ENCODE measurements around the gene NEK7.
"Not testable (repeated sequence)": the region's sequence is repeated elsewhere in the genome, so short reads cannot be mapped to it uniquely, and the experiment has no call there.

NEK7 gene

GRCh38 chr1:198191117-198191516 is 34.3 kb downstream of the NEK7 start:
- no peak for TF ChIP-seq ZFX (IDR thresholded peaks at IDR 0.05; ENCODE audit: borderline replicate concordance)
- no peak for TF ChIP-seq CTCF (IDR thresholded peaks at IDR 0.05)
- no peak overlapping the region for H3K27ac ChIP-seq

GRCh38 chr1:198193871-198194270 is 37.1 kb downstream of the NEK7 start:
- H3K27ac ChIP-seq: not testable (repeated sequence)

GRCh38 chr1:198196630-198197029 is 39.8 kb downstream of the NEK7 start:
- H3K27ac ChIP-seq: no peak overlapping the region
- TF ChIP-seq ZFX (IDR thresholded peaks at IDR 0.05; ENCODE audit: borderline replicate concordance): no peak
- no peak for TF ChIP-seq CTCF (IDR thresholded peaks at IDR 0.05)

- no peak overlapping the region for H3K27ac ChIP-seq
- TF ChIP-seq ZFX (IDR thresholded peaks at IDR 0.05; ENCODE audit: borderline replicate concordance) (no peak), CTCF (IDR thresholded peaks at IDR 0.05) (no peak)
These were observed 40.5 kb downstream of the NEK7 start for GRCh38 chr1:198197285-198197684.

GRCh38 chr1:198199105-198199504 is 42.3 kb downstream of the NEK7 start:
- TF ChIP-seq CTCF (IDR thresholded peaks at IDR 0.05): no peak
- TF ChIP-seq ZFX (IDR thresholded peaks at IDR 0.05; ENCODE audit: borderline replicate concordance): no peak
- H3K27ac ChIP-seq: no peak overlapping the region

GRCh38 chr1:198201956-198202784 is 45.4 kb downstream of the NEK7 start:
- TF ChIP-seq CTCF (IDR thresholded peaks at IDR 0.05) (no peak), ZFX (IDR thresholded peaks at IDR 0.05; ENCODE audit: borderline replicate concordance) (no peak)

GRCh38 chr1:198203434-198203833 is 46.6 kb downstream of the NEK7 start:
- TF ChIP-seq ZFX (IDR thresholded peaks at IDR 0.05; ENCODE audit: borderline replicate concordance) (no peak), CTCF (IDR thresholded peaks at IDR 0.05) (no peak)
- no peak overlapping the region for H3K27ac ChIP-seq

More at GRCh38 chr1:198201956-198202784, 45.4 kb downstream of the NEK7 start:
- no peak overlapping the region for H3K27ac ChIP-seq
